HepG2 (cell line): ENCODE results near the gene SSC4D. TPM values are rescaled to one million over a fixed set of nuclear protein-coding genes. Genes with fewer than 3 reads are reported as not detected.
A peak's percentile ranks its signal among the peaks of the same experiment; 100 is the strongest.

Source experiments
- CAMTA2 ChIP-seq: sonication (generic); formaldehyde crosslinking; IDR thresholded peaks from 2 replicates; pipeline ENCODE4 v1.4.0; 2020; ENCODE audit warnings: mild to moderate bottlenecking, missing genetic modification reagents, borderline replicate concordance
- DBP ChIP-seq: sonication (generic); formaldehyde crosslinking; IDR thresholded peaks from 2 replicates; pipeline ENCODE4 v1.4.0; 2020; ENCODE audit warnings: missing genetic modification reagents; ENCODE audit errors: not compliant biosample characterization
- HDAC2 ChIP-seq: sonication (generic); formaldehyde crosslinking; IDR thresholded peaks from 2 replicates; pipeline ENCODE4 v1.4.0; 2020; ENCODE audit warnings: missing genetic modification reagents
- NFKBIZ ChIP-seq: IDR thresholded peaks from 2 replicates; pipeline ENCODE4 v1.6.1; 2018; ENCODE audit warnings: missing genetic modification reagents, missing compliant biosample characterization
- RERE ChIP-seq: IDR thresholded peaks from 2 replicates; pipeline ENCODE4 v1.6.1; 2016; ENCODE audit warnings: low read depth, missing genetic modification reagents, missing compliant biosample characterization
- SUZ12 ChIP-seq: fragments of 150-350 bp; IDR thresholded peaks from 2 replicates; pipeline ENCODE4 v1.6.1; 2014; ENCODE audit warnings: low read depth, low read length
- TEAD2 ChIP-seq: sonication (generic); formaldehyde crosslinking; IDR thresholded peaks from 2 replicates; pipeline ENCODE4 v1.9.0; 2021; ENCODE audit warnings: missing genetic modification reagents
- TIGD3 ChIP-seq: sonication (generic); formaldehyde crosslinking; IDR thresholded peaks from 2 replicates; pipeline ENCODE4 v1.5.1; 2020; ENCODE audit warnings: mild to moderate bottlenecking, missing genetic modification reagents, borderline replicate concordance
- XBP1 ChIP-seq: sonication (generic); formaldehyde crosslinking; IDR thresholded peaks from 2 replicates; pipeline ENCODE4 v1.5.0; 2020; ENCODE audit warnings: missing genetic modification reagents
- ZNF230 ChIP-seq: sonication (generic); formaldehyde crosslinking; IDR thresholded peaks from 2 replicates; pipeline ENCODE4 v1.4.0; 2020; ENCODE audit warnings: mild to moderate bottlenecking, missing genetic modification reagents
- ZNF550 ChIP-seq: sonication (generic); formaldehyde crosslinking; IDR thresholded peaks from 2 replicates; pipeline ENCODE4 v1.4.0; 2020; ENCODE audit warnings: mild to moderate bottlenecking, missing genetic modification reagents, borderline replicate concordance
- ZNF558 ChIP-seq: sonication (generic); formaldehyde crosslinking; IDR thresholded peaks from 2 replicates; pipeline ENCODE4 v1.9.0; 2022; ENCODE audit warnings: mild to moderate bottlenecking, missing genetic modification reagents, borderline replicate concordance
- ZNF792 ChIP-seq: IDR thresholded peaks from 2 replicates; pipeline ENCODE4 v1.6.1; 2016
- polyA plus RNA-seq, 8 experiments: library from polyadenylated mRNA; depleted of rRNA in 3 of 8; stranded (reverse) in 7 of 8; unstranded in 1 of 8; fragments of >200 nt; fragmentation: Illumina TruSeq in 4 of 8; extraction: Trizol in 4 of 8; gene quantifications; 2 replicates each; pipeline versions ENCODE4 v1.2.1 to v1.2.3, GENCODE V29; 2011 to 2016; ENCODE audit warnings: low read depth in 4 of 8, missing spikeins in 1 of 8, mixed read lengths in 1 of 8; ENCODE audit not compliant: insufficient read depth in 1 of 8
- total RNA-seq, 5 experiments: library from RNA; depleted of rRNA; stranded (reverse); fragments of >200 nt; fragmentation: Illumina TruSeq; extraction: Trizol; gene quantifications; 2 replicates each; pipeline ENCODE4 v1.2.3, GENCODE V29; 2016; ENCODE audit warnings: low read depth in 1 of 5
- TF ChIP-seq, protein P1 (sequence below): IDR thresholded peaks from 2 replicates; pipeline ENCODE4 v1.6.1; 2016; ENCODE audit warnings: missing biosample characterization, missing genetic modification reagents, low read depth
- TF ChIP-seq, protein P2 (sequence below): sonication (generic); formaldehyde crosslinking; IDR thresholded peaks from 2 replicates; pipeline ENCODE4 v1.9.0; 2021; ENCODE audit warnings: missing genetic modification reagents, borderline replicate concordance

Gene SSC4D
- total and polyA plus RNA-seq, 2 of the 13 experiments (the other 11 are each of a cell fraction or from before 2014, with no cell fraction given), result 33.3 to 63.8 TPM

DNA sequence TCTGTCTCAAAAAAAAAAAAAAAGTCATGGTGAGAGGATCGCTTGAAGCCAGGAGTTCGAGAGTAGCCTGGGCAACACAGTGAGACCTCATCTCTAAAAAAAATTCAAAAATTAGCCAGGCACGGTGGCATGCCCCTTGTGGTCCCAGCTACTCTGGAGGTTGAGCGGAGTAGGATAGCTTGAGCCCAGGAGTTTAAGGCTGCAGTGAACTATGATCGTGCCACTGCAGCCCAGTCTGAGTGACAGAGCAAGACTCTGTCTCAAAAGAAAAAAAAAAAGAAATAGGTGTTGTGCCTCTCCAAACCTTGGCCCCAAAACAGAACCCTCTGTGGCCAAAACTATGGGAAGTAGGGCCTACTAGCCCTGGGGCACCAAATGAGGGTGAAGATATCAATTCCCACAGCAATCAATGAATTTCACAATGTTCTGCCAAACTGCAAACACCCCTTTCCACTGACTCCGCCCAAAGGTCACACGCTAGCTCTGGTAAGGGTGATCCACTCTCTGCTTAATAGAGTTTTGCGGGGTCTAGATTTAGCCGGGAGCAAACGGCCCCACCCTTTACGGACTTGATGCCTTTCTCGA is 16.9 kb downstream of the SSC4D start (continued):
- no peak for TF ChIP-seq XBP1 (CRISPR knock-in tag)
- no peak for TF ChIP-seq ZNF550 (CRISPR knock-in tag)
- 0 out of 2 replicates have a peak, but pooled peaks have one; percentile 28 for TF ChIP-seq RERE (CRISPR knock-in tag)
- TF ChIP-seq TIGD3 (CRISPR knock-in tag), result 0 out of 2 replicates have a peak, but pooled peaks have one; percentile 31
- TF ChIP-seq NFKBIZ (CRISPR knock-in tag), result 0 out of 2 replicates have a peak, but pooled peaks have one; percentile 61
- TF ChIP-seq SUZ12, result no peak
- no peak for TF ChIP-seq CAMTA2 (CRISPR knock-in tag)
- TF ChIP-seq ZNF792 (CRISPR knock-in tag), result 0 out of 2 replicates have a peak, but pooled peaks have one; percentile 54
- TF ChIP-seq, protein P1, sequence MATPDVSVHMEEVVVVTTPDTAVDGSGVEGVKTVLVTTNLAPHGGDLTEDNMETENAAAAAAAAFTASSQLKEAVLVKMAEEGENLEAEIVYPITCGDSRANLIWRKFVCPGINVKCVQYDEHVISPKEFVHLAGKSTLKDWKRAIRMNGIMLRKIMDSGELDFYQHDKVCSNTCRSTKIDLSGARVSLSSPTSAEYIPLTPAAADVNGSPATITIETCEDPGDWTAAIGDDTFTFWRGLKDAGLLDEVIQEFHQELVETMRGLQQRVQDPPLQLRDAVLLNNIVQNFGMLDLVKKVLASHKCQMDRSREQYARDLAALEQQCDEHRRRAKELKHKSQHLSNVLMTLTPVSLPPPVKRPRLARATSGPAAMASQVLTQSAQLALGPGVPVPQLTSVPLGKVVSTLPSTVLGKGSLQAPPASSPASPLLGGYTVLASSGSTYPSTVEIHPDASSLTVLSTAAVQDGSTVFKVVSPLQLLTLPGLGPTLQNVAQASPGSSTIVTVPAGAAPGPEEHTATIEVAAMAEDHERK (CRISPR knock-in tag), result no peak
- no peak for TF ChIP-seq DBP (CRISPR knock-in tag)
- TF ChIP-seq ZNF230 (CRISPR knock-in tag), result no peak
- TF ChIP-seq HDAC2 (CRISPR knock-in tag), result no peak
- no peak for TF ChIP-seq ZNF558
- TF ChIP-seq, protein P2, sequence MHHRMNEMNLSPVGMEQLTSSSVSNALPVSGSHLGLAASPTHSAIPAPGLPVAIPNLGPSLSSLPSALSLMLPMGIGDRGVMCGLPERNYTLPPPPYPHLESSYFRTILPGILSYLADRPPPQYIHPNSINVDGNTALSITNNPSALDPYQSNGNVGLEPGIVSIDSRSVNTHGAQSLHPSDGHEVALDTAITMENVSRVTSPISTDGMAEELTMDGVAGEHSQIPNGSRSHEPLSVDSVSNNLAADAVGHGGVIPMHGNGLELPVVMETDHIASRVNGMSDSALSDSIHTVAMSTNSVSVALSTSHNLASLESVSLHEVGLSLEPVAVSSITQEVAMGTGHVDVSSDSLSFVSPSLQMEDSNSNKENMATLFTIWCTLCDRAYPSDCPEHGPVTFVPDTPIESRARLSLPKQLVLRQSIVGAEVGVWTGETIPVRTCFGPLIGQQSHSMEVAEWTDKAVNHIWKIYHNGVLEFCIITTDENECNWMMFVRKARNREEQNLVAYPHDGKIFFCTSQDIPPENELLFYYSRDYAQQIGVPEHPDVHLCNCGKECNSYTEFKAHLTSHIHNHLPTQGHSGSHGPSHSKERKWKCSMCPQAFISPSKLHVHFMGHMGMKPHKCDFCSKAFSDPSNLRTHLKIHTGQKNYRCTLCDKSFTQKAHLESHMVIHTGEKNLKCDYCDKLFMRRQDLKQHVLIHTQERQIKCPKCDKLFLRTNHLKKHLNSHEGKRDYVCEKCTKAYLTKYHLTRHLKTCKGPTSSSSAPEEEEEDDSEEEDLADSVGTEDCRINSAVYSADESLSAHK (CRISPR knock-in tag), result no peak
- no peak for TF ChIP-seq TEAD2 (CRISPR knock-in tag)
